Right renal cortex interstitium (tissue), 3 donors: ENCODE results near the gene ABCC9. TPM values are rescaled to one million over a fixed set of nuclear protein-coding genes. Genes with fewer than 3 reads are reported as not detected.
"Not testable (repeated sequence)": the region's sequence is repeated elsewhere in the genome, so short reads cannot be mapped to it uniquely, and the experiment has no call there.

Experiments used
- DNase-seq, 3 donors: peaks; one replicate each; pipeline ENCODE4 v3.0.0-alpha.2; 2013; ENCODE audit warnings: low read depth in 3 of 3, low spot score in 2 of 3
- polyA plus RNA-seq, 3 donors: library from polyadenylated mRNA; unstranded; fragments of 120-200 nt; gene quantifications; one replicate each; pipeline ENCODE4 v1.2.1, GENCODE V29; 2013; ENCODE audit not compliant: insufficient read length in 3 of 3

The ABCC9 gene
- polyA plus RNA-seq, 3 donors, result 21.2 to 26.0 (median 22.5) TPM

GRCh38 chr12:21938879-21939278, 2.3 kb downstream of the ABCC9 start:
- no peak for DNase-seq

GRCh38 chr12:21934173-21934572, 7.1 kb downstream of the ABCC9 start:
- no peak for DNase-seq

- DNase-seq, result no peak
These were observed 7.6 kb downstream of the ABCC9 start for GRCh38 chr12:21933656-21934055.

DNA sequence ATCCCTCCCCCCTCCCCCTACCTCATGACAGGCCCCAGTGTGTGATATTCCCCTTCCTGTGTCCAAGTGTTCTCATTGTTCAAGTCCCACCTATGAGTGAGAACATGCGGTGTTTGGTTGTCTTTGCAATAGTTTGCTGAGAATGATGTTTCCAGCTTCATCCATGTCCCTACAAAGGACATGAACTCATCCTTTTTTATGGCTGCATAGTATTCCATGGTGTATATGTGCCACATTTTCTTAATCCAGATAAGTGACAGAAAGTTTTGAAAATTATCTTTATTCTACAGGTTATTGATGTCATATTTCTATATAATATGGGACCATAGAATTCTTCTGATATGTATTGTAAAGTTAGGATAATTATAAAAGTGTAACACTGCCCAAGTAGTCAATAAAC, 11.3 kb downstream of the ABCC9 start:
- not testable (repeated sequence) for DNase-seq

DNA sequence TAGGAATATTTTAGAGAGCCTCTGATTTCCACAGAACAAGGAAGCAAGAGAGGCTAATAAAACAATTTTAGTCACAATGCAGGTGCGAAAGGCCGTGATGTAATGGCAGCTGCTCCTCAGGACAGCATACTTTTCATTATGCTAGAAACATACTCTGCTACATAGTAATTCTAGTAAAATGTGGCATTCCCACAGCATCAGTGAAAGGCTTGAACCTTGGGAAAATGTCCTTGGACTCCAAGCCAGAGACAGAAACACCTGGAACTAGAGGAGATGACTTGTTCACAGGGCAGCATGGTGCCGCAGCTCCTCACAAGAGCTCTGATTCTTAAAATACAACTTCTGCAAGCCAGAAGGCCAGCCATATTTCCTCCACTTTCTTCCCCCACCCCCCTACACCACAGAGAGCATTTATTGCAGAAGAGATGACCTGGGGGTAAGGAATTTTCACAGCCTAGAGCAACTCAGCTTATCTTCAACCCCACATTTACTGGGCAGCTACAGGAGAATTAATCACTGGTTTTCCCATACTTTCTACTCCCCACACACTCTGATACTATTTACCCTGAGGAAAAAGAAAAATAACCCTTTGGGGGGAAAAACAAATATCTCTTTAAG, 15.8 kb downstream of the ABCC9 start:
- DNase-seq, result no peak

GRCh38 chr12:21921436-21921835, 19.8 kb downstream of the ABCC9 start:
- no peak for DNase-seq

GRCh38 chr12:21918456-21918855, 22.8 kb downstream of the ABCC9 start:
- DNase-seq, result no peak

- DNase-seq, result no peak
These were observed 27.4 kb downstream of the ABCC9 start for GRCh38 chr12:21913823-21914222.

DNA sequence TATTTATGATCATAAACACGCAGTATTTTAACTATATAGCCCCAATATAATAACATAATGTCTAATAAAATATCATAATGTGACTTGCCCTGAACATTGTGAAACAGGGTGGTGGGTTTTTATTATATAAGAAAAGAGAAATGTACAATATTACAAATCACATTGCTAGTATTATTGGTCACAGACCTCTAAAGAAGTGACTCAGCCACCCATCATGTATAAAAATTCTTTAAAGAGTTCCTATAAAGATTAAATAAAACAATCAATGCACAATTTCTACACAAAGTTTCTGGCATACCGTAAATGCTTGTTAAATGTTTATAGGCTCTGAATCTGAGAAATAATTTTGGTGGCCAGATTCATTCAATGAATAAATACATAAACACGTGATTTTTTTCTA, 28.9 kb downstream of the ABCC9 start:
- no peak for DNase-seq

DNA sequence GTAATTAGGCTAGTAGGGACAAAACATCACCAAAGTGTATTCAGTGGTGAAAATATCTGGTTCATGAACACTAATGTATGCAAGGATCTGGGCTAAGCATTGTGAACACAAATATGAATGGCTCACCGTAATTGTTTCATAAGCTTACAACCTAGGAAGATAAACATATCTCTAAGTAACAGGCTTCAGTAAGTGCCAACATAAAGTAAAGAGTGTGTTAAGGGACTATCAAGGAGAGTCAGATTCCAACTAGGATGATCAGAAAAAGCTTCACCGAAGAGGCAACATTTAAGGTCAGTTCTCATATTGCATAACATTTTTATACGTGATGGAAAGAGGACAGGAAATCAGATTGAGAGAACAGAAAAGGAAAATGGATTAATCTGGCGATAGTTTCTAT, 29.4 kb downstream of the ABCC9 start:
- no peak for DNase-seq

DNA sequence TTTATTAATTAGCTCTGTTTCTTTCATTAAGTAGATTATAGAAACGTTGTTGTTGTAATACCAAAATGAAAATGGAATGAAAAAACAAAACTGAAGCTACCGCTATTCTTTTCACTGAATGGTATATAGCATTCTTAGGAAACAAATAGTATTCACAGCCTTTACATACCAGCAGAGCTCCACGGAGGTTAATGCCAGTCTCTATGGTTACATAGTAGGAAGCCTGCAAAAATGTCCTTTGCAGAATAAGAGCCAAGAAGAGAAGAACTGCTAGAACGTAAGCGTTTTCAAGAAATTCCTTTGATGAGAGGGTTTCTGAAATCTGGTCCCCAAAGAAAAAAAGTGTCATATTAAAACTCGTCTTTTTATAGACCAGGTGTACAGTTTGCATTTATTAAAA, 30.6 kb downstream of the ABCC9 start:
- DNase-seq, result no peak

DNA sequence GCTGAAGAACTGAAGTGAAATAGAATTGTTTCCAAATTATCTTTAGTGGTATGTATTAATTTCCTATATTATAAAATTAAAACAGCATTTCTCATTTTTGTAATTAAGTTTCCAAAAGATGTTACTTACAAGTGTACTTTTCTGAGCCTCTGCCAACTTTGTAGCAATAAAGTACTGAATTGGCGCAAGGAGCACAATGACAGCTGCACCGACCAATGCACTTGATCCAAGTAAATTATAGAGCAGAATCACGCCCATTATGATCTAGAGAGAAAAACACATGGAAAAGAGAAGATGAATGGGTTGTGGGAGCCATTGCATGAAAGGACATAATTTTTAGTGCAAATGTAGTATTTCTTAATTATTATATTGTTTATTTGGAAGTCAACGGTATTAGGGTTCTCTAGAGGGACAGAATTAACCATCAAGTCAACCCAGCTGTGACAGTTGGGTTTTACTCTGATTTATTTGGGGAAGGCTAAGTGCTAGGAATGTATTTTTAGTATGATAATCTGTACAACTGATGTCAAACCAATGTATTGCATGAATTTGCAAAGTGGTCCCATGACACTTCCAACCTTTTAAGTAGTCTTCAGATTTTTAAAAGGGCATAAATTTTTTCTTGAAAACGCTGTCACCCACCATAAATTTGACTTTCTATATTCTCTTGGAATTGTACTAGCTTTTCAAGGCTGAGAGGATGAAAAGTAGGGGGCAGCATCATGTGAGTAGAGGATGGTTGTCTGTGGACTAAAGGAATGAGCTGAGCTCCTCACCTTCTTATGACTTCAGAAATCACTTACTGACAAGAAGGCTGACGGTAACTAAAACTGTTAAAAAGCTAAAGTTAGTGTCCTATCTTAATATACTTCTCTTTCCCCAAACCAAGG, 33.0 kb downstream of the ABCC9 start:
- DNase-seq, result no peak

- DNase-seq, result no peak
These were observed 34.2 kb downstream of the ABCC9 start for GRCh38 chr12:21906919-21907493.

GRCh38 chr12:21899532-21899931, 41.7 kb downstream of the ABCC9 start:
- DNase-seq, result not testable (repeated sequence)

GRCh38 chr12:21895651-21896050, 45.6 kb downstream of the ABCC9 start:
- no peak for DNase-seq

DNA sequence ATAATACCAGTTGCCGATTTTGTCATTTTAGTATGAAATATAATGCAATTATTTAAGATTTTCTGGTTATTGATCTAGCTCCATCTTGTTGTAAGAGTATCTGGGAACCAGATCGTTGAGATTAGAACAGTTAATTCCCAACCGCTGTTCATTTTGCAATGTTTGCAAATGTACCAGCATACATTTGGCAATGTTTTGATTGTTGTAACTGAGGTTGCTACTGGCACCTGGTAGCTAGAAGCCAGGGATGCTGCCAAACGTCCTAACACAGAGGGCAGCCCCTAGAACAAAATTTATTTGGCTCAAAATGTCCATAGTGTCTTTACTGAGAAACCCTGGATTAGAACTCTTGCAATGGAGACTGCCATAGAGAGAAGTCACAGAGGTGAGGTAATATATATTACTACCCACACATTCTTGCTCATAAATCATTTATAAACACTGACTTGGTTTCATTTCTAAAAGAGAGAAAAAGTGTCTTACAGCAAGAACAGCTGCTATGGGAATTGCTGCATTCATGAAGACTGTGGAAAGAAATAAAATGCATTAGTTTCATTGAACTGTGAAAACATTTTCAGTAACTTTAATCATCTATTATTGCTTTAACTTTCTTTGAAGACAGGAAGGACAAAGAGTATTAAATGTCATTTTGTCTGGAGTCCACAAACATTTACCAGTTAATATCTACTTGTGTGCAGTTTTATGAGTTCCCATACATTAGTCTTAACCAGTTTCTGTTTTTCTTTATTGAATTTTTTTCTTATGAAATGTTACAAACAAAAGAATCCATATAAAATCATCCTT, 46.2 kb downstream of the ABCC9 start:
- DNase-seq, result no peak

DNA sequence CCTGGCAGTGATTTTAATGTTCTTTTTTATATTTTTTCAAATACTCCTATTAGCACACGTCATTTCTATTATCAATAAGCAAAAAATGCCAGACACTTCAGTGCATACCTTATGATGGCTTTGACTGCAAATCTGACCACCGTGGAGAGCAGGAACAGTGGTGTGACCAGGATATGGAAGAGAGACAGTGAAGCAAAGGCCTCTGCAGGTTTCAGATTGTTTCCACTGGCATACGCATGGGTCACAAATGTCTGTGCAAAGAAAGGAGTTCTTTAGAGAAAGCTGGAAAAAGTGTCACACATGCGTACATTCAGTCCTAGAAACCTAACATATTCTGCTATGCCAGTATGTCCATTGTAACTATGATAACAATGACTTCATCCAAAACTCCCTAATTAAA, 47.3 kb downstream of the ABCC9 start:
- DNase-seq, result no peak

GRCh38 chr12:21892341-21892740, 48.9 kb downstream of the ABCC9 start:
- no peak for DNase-seq

DNA sequence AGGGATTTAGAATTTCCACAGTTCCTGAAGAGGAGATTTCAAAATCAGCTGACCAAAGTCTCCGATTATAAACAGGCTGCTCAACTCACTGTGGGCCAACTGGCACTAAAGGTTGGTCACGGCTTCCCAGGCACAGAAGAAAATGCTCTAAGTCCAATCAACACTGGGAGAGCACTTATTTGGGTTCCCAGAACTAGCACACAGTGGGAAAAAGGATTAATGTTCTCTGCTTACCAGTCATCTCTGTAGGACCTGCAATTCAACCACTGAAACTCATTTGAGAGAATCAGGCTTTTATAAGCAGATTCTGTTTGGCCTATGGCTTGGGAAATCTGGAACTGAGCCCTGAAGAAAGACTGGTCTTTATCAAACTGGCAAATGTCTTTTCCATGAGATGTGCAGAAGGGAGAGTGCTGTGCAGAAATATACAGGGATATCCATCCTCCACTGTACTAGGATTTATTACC, 49.4 kb downstream of the ABCC9 start:
- DNase-seq, result no peak

GRCh38 chr12:21888276-21888863, 52.9 kb downstream of the ABCC9 start:
- DNase-seq, result no peak

DNA sequence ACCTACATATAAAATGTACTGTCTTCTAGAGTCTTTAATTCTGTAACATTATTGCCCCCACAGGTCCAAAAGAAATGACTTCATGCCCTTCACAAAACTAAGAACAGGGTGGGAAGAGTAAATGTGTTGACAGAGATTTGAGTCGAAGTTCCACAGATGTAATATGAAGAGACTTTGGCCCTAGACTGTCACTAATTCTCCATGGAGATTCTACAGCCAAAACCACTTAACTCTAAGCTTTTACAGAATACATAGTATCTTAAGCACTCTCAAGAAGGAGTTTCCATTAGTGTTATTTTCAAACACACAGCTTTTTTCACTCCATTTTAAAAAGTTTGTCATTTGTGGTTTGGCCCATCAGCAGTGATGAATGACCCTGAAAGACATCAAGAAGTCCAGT, 56.3 kb downstream of the ABCC9 start:
- no peak for DNase-seq
